HPDE6-E6E7 (cell line): Measurements from ENCODE around the gene E4F1.

Experiments used
- DNase-seq: peaks from one replicate; pipeline ENCODE4 v3.0.0; 2011; ENCODE audit warnings: missing footprints; ENCODE audit errors: extremely low spot score

E4F1 gene

DNA sequence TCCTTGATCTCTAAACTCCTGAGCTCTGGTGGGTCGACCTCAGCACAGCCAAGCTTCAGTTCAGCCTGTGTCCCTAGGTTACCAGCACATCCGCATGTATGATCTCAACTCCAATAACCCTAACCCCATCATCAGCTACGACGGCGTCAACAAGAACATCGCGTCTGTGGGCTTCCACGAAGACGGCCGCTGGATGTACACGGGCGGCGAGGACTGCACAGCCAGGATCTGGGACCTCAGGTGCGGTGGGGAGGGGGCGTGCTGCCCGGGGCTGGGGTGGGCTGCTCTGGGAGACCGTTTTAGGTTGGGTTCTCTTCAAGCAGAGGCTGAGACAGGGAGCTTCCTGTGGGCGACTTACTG, 17.0 kb upstream of the E4F1 start:
- DNase-seq: no peak

GRCh38 chr16:2206780-2207433, 16.5 kb upstream of the E4F1 start:
- no peak for DNase-seq

- DNase-seq: no peak
These were observed 15.5 kb upstream of the E4F1 start for GRCh38 chr16:2207872-2208271.

DNA sequence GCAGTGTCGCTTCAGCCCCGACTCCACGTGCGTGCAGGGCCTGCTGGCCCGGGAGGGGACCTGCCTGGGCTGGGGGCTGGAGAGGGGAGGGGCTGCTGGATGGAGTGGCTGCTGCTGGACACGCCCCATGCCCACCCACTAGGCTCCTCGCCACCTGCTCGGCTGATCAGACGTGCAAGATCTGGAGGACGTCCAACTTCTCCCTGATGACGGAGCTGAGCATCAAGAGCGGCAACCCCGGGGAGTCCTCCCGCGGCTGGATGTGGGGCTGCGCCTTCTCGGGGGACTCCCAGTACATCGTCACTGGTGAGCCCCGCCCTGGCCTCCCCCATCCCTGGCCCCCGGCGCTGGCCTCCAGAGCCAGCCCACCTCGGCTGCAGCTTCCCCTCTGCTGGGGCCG, 15.1 kb upstream of the E4F1 start:
- no peak for DNase-seq

DNA sequence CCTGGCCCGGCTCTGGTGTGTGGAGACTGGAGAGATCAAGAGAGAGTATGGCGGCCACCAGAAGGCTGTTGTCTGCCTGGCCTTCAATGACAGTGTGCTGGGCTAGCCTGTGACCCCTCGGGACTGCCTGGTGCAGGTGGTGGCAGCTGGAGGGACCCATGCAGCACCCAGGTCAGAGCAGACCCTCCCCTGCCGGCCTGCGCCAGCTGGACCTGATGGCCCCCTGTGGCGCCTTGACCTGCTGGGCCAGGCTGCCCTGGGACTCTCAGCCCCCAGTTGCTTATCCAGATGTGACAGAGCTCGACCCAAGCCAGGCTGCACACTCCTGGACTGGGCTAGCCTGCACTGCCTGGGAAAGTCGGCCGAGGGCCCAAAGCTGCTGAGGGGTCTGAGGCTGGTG, 14.6 kb upstream of the E4F1 start:
- DNase-seq: no peak

DNA sequence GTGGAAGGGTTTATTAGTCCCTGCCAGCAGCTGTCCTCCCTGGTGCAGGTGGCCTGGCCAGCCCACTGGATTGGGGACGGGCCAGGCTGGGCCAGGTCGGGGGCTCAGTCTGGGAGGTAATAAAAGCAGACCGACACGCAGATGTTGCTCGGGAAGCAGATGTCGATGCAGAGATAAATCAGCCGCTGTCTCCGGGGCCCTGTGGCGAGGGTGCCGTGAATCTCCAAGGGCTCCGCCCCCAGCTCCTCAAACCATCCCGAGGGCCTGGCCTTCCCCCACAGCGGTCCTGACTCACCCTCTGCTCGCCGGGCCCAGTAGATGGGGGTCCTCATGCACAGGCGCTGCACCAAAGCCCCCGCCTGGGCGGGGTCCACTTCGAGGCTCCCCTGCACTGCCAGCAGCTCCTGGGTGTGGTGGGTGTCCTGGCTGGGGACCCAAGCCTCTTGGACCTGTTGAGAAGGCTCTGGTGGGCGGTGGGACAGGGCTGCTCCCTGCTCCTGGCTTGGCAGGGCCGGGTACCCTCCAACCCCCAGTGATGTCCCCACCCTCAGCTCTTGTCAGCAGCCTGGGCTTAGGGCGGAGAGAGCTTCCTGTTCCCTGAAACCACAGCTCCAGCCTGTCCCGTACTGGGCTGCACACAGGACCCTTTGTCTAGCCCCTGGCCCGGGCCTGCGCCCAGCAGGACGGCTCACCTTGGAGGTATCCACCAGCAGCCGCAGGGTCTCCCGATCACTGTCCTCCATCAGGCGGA, 14.0 kb upstream of the E4F1 start:
- no peak for DNase-seq

GRCh38 chr16:2210009-2210332, 13.4 kb upstream of the E4F1 start:
- DNase-seq: no peak

GRCh38 chr16:2210386-2211365, 12.7 kb upstream of the E4F1 start, which contains the start of gene BRICD5:
TSS of gene BRICD5 (minus strand) at chr16:2210863. CDS start at chr16:2210833, 30 bp downstream.
- no peak for DNase-seq

DNA sequence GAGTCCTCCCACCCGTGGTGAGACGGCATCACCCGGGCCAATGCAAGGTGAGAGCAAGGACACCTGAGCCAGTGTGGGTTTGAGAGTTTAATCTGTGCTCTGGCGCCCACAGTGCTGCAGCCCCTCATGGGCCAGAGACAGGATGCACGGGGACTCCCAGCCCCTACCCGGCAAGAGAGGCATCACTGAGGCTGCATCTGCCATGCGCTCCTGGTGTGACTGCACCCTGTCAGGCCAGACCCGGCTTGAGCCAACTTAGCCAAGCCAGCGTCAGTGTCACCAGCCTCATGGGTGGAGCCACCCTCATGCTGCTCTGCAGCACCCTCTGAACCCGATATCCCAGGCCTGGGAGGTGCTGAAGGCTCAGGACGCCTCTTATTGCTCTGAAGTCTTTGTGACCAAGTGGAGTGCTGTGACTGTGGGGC, 11.5 kb upstream of the E4F1 start:
- DNase-seq: no peak

- no peak for DNase-seq
These were observed 10.7 kb upstream of the E4F1 start for GRCh38 chr16:2212362-2213324.

GRCh38 chr16:2213817-2214718, 9.3 kb upstream of the E4F1 start:
- DNase-seq: no peak

DNA sequence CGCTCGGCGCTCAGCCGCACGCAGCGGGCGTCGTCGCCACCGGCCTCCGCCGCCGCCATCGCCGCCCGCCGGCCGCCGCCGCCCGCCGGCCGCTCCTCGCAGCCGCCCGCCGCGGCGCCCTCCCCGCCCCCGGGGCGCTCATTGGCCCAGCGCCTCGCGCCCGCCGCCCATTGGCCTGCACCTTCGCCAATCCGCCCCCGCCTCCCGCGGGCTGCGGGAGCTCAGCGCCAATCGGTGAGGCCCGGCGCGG, 8.7 kb upstream of the E4F1 start, which contains the start of gene PGP:
TSS of gene PGP (minus strand) at position 122 of the 250 bp plus-strand sequence. CDS start at position 59, 63 bp downstream.
- DNase-seq: no peak

- DNase-seq: no peak
These were observed 7.1 kb upstream of the E4F1 start for GRCh38 chr16:2216330-2216729.

- DNase-seq: no peak
These were observed 623 bp downstream of the E4F1 start for GRCh38 chr16:2223942-2224486.

GRCh38 chr16:2226245-2226793, 2.9 kb downstream of the E4F1 start:
- no peak for DNase-seq

DNA sequence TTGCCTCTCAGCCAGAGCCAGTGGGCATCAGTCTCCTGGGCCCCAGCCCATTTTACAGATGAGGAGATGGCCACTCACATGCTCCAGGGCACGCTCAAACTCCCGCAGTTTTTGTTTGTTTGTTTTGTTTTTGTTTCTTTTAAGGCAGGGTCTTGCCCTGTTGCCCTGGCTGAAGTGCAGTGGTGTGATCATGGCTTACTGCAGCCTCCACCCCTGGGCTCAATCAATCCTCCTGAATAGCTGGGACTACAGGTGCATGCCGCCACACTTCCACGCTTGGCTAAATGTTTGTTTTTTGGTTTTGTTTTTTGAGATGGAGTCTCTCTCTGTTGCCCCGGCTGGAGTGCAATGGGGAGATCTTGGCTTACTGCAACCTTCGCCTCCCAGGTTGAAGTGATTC, 3.5 kb downstream of the E4F1 start:
- no peak for DNase-seq

DNA sequence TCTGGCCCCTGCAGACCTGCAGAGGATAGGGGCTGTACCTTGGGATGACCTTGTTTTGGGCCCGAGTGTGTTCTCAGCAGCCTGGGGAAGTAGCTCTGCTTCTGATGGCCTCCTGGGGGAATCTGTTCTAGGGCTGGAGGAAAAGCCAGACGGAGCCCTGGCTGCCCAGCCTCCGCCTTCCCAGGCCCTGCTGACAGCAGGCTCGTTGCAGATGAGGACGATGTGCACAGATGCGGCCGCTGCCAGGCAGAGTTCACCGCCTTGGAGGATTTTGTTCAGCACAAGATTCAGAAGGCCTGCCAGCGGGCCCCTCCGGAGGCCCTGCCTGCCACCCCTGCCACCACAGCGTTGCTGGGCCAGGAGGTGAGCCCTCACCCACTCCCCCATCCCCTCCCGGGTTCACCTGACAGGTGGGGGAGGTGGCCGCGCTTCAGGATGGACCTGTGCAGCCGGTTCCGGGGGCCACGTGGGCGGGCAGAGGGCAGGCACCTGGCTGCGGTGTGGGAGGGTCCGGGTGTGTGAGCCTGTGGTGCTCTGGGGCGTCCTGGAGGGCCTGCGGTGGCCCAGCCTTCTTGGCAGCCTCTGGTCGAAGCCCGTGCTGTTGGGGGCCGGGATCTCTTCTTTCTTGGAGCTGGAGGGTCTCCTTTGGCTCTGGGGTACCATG, 4.9 kb downstream of the E4F1 start:
- DNase-seq: no peak

- DNase-seq: no peak
These were observed 5.7 kb downstream of the E4F1 start for GRCh38 chr16:2229091-2229490.

DNA sequence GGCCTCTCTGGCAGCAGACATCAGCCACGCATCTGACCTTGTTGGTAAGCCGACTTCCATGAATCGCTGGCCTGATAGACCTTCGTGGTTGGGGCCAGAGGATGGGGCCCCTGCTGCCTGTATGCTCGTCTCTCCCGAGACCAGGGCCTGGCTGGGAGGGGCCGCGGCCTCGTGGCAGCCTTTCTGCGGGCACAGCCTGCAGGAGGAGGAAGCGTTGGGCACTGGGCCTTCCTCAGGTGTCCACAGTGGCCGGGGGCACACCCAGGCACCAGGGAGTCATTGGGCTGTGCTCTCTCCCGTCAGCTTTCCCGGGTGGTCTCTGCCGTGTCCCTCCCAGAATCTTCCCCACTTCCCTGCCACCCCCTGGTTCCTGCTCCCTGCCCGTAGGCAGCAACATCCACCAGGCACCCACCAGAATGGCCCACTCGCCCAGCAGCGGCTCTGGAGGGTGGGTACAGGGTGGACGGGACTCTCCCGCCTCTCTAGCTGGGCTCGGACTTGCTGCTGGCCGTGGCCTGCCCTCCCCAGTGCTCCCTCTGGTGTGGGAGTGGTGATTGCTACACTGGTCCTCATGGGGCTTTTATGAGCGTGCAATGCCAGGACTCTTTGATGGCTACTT, 6.3 kb downstream of the E4F1 start:
- no peak for DNase-seq
